ENCODE measurements around the gene RNU1-1. TPM values are rescaled to one million over a fixed set of nuclear protein-coding genes. Genes with fewer than 3 reads are reported as not detected.
"Not testable (repeated sequence)": the region's sequence is repeated elsewhere in the genome, so short reads cannot be mapped to it uniquely, and the experiment has no call there.

The RNU1-1 gene
- total and polyA plus RNA-seq, 11 donors = 364 to 3,776 (median 2,470) TPM; not detected in 4

- H3K9me3 ChIP-seq; H3K4me3 ChIP-seq; H3K27ac ChIP-seq; H3K4me1 ChIP-seq; DNase-seq; H3K36me3 ChIP-seq; ATAC-seq; intact Hi-C loops (cut with DNase I): not testable (repeated sequence)
- peaks cover 0 to 15% (median under 1%) of the 10 kb centered on the region in 9 donors for H3K27me3 ChIP-seq
- 4 to 20% (median 14%) methylated on average over 1 to 2 of the region's 2 CpGs; no CpG with 5 or more reads in 1 of the 4 donors for WGBS, 4 donors
Measured at GRCh38 chr1:16540421-16540893, 26.4 kb upstream of the RNU1-1 start.

GRCh38 chr1:16537528-16537927 lies 23.4 kb upstream of the RNU1-1 start:
- H3K4me3 ChIP-seq; DNase-seq; intact Hi-C loops (cut with DNase I); H3K9me3 ChIP-seq; H3K4me1 ChIP-seq; ATAC-seq; H3K27ac ChIP-seq; H3K36me3 ChIP-seq: not testable (repeated sequence)
- 70 to 93% (median 82%) methylated on average over 5 to 6 of the region's 6 CpGs for WGBS, 4 donors
- peaks cover 0 to 27% (median 9%) of the 10 kb centered on the region in 9 donors for H3K27me3 ChIP-seq

DNA sequence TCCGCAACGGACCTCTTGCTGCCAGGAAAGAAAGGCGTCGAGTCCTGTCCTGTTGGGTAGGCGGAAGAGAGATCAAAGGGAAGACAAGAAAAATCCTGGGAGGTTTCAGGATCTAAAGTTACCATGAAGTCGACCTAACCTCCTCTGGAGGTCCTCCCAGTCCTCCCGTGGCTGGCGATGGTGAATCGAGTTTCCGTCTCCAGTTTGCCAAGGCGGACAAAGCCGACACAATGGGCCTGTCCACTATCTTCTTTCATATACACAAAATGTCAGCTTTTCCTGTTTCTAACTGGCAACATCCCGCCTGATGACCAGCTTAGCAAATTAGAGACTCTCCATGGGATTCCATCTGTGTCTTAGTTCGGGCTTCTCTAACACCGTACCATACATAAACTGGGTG lies 22.7 kb upstream of the RNU1-1 start:
- DNase-seq; H3K9me3 ChIP-seq; H3K36me3 ChIP-seq; ATAC-seq; H3K27ac ChIP-seq; intact Hi-C loops (cut with DNase I); H3K4me1 ChIP-seq; H3K4me3 ChIP-seq: not testable (repeated sequence)
- H3K27me3 ChIP-seq = peaks cover 0 to 35% (median 14%) of the 10 kb centered on the region in 9 donors
- 79 to 91% (median 83%) methylated on average over 15 of the region's 15 CpGs for WGBS, 4 donors

DNA sequence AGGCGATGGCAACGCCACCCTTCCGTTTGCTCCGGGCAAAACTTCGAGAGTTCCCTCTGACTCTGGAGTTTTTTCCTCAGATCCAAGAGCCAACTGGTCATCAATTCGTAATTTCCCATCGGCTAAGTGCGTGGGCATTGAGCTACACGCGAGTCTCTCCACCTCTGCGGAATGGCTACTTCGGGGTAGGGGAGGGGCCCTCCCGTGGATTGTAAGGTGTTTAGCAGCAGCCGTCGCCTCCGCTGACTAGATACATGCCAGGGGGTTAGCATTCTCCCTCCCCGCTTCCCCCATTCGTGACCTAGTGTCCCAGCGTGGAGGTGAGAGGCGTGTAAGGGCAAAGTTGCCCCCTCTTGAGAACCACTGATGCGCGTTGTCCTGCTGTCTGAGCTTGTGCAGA lies 21.8 kb upstream of the RNU1-1 start:
- Histone ChIP-seq H3K27me3 (peaks cover 0 to 43% (median 17%) of the 10 kb centered on the region in 9 donors), H3K4me3 (peak overlapping the region in 3 of 12 donors; percentile 32 to 38 (median 37))
- H3K4me1 ChIP-seq; DNase-seq; intact Hi-C loops (cut with DNase I); H3K27ac ChIP-seq; H3K36me3 ChIP-seq; H3K9me3 ChIP-seq: not testable (repeated sequence)
- 50 to 74% (median 61%) methylated on average over 17 to 22 of the region's 22 CpGs for WGBS, 4 donors
- peak in 1 of 4 donors; percentile 39 for ATAC-seq

GRCh38 chr1:16535487-16535886 lies 21.4 kb upstream of the RNU1-1 start:
- H3K9me3 ChIP-seq; H3K36me3 ChIP-seq; H3K27ac ChIP-seq; H3K4me1 ChIP-seq; intact Hi-C loops (cut with DNase I): not testable (repeated sequence)
- ATAC-seq (peak in 1 of 4 donors; percentile 42), DNase-seq (peak in 1 of 5 donors; percentile 20)
- Histone ChIP-seq H3K27me3 (peaks cover 0 to 45% (median 17%) of the 10 kb centered on the region in 9 donors), H3K4me3 (peak overlapping the region in 11 of 12 donors; percentile 9 to 38 (median 29))
- WGBS, 4 donors = 11 to 37% (median 24%) methylated on average over 24 to 34 of the region's 34 CpGs

DNA sequence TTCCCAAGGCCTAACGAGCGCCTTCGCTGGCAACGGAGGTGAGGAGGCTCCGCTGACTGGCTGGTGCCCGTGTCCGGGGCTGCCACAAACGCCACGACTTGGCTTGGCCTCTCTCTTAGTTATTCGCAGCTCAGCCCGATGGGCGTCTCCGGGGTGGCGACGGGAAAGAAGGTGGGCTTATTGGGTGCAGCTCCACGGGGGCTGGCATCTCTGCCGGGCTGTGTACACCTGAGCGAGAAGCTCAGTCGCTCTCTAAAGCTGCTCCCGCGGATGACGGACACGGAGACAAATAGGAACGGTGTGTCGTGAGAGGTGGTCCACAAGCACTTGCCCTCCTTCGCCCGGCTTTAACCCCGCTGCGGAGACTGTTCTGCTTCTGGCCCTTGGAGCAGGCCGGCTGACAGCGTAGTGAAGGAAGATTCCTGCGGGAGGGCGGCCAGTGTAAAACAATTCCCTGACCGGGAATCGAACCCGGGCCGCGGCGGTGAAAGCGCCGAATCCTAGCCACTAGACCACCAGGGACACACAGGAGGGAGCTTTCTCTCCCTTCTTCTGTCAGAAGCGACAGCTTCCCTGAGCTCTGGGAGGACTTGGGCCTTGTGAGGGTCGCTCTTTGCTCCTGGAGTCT lies 20.9 kb upstream of the RNU1-1 start:
- H3K4me3 ChIP-seq = peak overlapping the region in 11 of 12 donors; percentile 9 to 38 (median 29)
- WGBS, 4 donors = 4 to 13% (median 8%) methylated on average over 17 to 32 of the region's 43 CpGs

DNA sequence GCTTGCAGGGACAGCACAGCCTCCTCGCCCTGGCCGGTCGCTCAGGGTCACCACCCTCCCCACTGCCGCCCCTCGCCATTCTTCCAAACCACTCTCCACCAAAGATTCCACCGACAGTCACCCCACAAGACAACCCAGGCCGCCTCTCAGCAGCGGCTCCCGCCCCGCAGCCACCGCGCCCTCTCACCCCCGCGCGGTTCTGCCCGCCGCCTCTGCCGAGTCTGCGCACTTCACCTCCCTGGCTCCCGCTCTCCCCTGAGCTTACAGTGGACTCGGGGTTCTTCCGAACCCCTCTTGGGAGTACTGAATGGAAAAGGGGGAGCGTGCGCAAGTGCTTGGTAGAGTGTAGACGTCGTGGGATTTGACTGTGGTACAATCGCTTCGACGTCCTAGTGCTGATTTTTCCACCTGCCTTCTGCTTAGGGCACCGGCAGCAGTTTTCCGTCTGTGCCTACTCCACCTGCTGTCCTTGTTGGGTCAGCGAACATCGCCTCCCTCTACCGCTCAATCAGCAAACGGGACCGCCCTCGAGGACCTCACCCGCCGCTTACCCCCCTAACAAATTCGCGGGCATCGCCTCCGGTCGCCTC lies 20.2 kb upstream of the RNU1-1 start:
- Histone ChIP-seq H3K4me3 (peak overlapping the region in 5 of 12 donors; percentile 11 to 29 (median 23)), H3K27me3 (peaks cover 0 to 49% (median 17%) of the 10 kb centered on the region in 9 donors)
- WGBS, 4 donors = 5 to 8% (median 7%) methylated on average over 31 to 44 of the region's 44 CpGs
- H3K9me3 ChIP-seq; H3K36me3 ChIP-seq; H3K4me1 ChIP-seq; intact Hi-C loops (cut with DNase I); DNase-seq; H3K27ac ChIP-seq: not testable (repeated sequence)
- ATAC-seq = peak in 1 of 4 donors; percentile 38

More for the DNA sequence above, 20.9 kb upstream of the RNU1-1 start:
- Histone ChIP-seq H3K27ac (peak overlapping the region in 1 of 12 donors; percentile 24), H3K27me3 (peaks cover 0 to 49% (median 17%) of the 10 kb centered on the region in 9 donors)
- H3K9me3 ChIP-seq; intact Hi-C loops (cut with DNase I); H3K4me1 ChIP-seq; H3K36me3 ChIP-seq: not testable (repeated sequence)
- DNase-seq (peak; percentile 41 to 69 (median 55)), ATAC-seq (peak; percentile 55 to 86 (median 73))

Data from heart left ventricle (tissue), 16 donors.